Activated T-cell treated with anti-CD3 and anti-CD28 coated beads for 48 hours (primary cell): ENCODE results near the gene GPR152.

Source experiments
- DNase-seq: peaks from one replicate; pipeline ENCODE4 v3.0.0-alpha.2; 2020; ENCODE audit warnings: low read depth

Gene GPR152

DNA sequence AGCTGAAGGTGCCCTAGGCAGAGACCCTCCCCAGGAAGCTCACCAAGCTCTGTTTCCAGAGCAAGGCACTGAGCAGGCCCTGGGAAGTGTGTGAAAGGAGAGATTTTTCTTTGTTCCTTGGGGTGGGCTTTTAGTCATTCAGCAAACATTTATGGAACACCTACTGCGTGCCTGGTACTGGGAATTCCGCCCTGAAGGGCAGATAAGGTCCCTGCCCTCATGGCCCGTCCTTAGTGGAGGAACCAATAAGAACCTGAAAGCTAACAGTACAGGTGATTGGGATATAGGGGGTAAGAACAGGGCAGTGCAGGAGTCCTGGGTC lies 12.6 kb upstream of the GPR152 start:
- DNase-seq = no peak

DNA sequence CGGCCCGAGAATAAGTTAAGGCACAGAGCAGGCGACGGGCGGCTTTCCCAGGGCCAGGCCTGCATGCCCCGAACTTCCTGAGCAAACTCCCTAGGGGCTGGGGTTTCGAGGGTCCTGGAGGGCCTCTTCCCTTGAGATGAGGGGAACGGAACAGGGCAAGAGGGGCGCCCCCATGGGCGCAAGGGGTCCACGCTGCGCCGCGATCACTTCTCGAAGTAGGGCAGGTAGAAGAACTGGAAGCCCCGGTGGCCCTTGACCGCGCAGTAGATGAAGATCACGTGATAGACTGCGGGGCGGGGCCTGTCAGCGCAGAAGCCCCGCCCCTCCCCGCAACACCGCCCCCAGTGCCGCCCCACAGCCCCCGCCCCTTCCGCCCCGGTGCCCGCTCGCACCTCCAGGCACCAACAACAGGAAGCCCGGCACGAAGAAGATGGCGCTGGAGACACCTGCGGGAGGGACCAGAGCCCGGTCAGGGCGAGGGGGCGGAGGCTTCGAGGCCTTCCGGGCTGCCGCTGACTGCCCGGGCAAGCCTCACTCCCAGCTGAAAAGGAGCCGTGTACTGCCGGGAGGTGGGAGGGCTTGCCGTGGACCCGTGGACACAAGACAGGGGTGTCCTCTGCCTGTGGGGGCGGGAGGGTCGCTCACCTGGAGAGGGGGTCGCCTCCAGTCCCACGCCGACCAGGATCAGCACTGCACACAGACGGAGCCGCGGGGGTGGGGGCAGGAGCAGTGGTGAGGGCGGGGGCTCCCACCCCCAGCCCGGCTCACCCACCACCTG lies 12.1 kb upstream of the GPR152 start:
- peak; percentile 90 for DNase-seq

DNA sequence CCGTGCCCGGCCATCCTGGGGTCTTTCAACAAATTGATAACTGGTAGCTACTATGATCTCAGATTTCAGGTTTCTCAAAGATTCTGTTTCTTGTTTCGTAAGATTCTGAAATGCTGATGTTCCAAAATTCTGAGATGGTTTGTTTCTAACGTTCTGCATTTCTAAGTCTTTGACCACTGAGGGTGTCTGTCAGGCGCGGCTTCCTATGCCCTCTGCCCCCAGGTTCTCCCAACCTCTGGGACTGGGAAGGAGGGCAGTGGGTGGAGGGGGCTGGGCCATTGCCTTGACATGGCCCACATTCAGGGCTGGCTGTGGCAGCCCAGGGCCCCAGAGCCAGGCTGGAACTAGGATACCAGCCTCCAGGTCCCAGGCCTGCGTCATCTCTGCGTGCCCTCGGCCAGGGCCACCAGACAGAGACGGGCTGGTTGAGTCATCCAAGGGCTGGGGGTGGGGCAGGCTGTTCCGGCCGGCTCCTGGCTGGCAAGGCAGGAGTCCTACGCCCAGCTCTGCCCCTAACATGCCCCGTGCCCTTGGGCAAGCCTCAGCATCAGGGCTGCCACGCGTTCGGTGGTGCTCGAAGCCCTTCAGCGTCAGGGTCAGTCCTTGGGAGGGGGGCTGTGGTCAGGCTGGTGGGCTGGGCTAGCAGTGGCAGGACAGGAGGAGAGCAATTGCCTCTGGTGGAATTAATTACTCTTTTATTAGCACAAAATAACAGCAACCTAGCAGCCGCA lies 11.3 kb upstream of the GPR152 start:
- DNase-seq = no peak

DNA sequence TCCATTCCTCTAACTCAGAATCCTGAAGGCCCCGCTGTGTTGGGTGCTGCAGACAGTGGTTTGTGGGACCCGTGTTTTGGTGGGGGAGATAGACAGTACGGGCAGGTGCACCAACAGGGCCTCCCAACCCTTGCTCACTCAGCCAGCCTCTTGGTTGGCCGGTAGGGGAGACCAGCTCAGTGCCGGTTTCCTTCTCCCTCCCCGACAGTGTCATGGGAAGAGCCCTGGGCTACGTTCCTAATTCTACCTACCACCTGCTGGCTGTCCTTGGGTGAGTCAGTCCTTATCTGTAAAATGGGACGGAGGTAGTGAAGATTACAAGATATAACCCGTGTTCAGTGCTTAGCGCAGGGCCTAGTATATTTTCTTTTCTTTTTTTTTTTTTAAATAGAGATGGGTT lies 10.7 kb upstream of the GPR152 start:
- no peak for DNase-seq

DNA sequence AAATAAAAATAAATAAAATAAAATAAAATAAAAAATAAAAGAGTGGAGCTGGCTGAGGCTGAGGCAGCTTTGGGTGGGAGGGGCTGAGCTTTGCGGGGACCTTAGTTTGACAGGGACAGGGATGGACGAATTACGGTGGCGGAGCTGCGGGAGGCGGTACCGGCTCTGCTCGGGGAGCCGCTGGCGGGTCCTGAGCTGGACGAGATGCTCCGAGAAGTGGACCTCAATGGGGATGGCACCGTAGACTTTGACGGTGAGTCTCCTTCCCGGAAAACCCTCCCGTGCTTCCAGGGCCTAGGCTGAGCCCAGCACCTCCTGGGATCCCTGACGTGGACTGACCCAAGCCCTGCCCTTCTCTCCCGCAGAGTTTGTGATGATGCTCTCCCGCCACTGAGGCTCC lies 5.7 kb upstream of the GPR152 start:
- DNase-seq = no peak

DNA sequence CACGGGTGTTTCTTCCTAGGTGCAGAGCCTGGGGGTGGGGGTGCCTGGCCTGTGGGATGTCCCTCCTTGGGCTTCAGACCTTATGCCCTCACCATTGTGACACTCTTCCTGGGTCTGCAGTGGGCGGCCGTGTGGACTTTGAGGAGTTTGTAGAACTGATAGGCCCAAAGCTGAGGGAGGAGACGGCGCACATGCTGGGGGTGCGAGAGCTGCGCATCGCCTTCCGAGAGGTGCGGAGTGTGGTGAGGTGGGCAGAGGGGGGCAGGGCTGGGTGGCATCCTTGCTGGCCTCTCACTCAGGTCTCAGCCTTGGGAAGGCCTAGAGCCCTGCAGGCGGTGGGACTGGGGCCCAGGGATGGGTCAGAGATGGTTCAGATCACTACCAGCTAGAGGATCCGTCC lies 4.9 kb upstream of the GPR152 start:
- no peak for DNase-seq

DNA sequence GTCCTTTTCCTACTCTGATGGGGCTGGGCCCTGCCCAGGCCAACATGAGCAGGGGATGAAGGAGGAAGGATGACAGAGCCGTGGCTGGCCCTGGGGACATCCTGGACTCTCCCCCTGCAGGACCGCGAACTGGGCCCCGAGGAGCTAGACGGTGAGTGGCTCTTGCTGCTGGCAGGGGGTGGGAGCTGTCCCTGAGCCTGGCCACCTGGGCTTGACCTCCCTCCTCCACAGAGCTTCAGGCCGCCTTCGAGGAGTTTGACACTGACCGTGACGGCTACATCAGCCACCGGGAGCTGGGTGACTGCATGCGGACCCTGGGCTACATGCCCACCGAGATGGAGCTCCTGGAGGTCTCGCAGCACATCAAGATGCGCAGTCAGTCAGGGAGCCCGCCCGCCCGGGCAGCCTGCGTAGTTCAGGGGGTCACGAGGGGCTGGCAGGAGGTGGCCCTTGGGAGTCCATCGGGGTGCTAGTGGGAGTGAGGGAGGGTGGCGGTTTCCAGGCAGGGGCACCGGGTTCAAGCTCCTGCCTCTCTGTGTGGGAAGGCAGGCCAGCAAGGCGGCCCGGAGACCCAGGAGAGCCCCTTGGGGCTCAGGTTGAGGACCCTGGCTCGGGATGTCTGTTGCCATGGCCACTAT lies 3.7 kb upstream of the GPR152 start:
- DNase-seq = no peak

DNA sequence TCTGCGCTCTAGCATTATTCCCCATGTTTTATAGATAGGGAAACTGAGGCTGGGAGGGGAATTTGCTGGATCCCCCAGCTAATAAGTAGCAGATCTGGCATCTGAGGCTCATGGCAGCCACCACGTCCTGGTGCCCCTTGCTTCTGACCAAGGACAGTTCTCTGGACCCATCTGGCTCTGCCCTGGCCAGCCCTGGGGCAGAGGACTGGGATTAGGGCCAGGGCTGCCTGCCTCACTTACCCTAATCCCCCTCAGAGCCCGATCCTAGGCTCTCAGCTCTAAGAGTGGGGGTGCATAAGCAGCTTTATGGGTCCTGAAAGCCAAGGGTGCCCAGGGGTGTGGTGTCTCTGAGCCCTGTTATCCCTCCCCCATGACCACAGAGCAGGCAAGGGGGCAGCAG lies 2.5 kb upstream of the GPR152 start, which contains the start of gene CABP4:
CABP4 (plus strand) TSS at position 301 of the 400 bp plus-strand sequence; CDS start at position 371, 70 bp downstream.
- no peak for DNase-seq

DNA sequence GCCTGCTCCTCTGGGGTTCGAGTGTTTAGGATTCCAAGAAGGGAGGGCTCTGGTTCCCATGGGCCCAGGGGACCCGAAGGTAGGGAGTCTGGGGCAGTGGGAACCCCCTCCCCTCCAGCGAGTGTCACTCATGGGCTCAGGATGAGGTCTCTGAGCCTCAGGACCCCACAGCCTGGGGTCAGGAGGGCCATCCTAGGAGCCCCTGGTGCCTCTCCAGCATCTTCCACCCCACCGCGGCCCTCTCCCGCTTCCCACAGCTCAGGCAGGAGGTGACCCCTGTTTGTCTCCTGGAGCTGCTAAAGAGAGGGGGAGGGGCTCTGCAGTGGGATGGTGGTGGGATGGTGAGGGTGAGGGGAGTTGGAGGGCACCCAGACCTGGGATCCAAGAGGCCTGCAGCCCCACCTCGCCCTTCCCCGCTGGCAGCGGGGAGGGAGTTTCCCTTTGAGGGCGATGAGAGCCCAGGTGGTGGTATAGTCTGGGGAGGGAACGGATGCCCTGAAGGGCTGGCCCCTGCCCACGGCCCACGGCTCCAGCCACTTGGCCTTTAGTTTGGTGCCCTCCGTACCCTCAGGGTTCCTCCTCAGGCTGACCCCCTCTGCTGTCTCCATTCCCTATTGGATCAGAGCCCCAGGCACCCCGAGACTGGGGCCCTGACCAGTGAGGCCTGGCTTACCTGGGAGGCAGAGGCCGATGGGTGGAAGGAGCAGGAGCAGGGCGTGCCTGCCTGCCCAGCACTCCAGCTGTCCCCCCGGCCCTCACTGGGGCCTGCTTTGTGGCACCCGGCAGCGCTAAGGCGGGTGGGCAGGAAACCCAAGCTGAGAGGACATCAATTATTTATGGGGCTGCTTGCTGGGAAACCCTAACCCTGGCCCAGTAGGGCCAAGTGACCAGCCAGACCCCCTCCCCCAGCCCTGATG lies 1.5 kb upstream of the GPR152 start:
- no peak for DNase-seq

DNA sequence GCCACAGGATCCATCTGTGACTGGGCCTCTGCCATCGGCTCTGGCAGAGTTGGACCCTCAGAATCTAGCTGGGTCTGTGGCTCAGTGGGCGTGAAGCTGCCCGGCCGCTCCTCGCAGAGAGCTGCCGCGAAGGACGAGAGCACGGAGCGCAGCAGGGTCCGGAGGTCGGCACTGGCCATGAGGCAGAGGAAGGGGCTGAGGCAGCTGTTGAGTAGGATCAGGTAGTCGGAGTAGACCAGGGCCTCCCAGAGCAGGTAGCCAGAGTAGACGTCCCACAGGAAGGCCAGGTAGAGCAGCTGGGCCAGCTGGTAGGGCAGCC lies 912 bp downstream of the GPR152 start:
- DNase-seq = no peak

DNA sequence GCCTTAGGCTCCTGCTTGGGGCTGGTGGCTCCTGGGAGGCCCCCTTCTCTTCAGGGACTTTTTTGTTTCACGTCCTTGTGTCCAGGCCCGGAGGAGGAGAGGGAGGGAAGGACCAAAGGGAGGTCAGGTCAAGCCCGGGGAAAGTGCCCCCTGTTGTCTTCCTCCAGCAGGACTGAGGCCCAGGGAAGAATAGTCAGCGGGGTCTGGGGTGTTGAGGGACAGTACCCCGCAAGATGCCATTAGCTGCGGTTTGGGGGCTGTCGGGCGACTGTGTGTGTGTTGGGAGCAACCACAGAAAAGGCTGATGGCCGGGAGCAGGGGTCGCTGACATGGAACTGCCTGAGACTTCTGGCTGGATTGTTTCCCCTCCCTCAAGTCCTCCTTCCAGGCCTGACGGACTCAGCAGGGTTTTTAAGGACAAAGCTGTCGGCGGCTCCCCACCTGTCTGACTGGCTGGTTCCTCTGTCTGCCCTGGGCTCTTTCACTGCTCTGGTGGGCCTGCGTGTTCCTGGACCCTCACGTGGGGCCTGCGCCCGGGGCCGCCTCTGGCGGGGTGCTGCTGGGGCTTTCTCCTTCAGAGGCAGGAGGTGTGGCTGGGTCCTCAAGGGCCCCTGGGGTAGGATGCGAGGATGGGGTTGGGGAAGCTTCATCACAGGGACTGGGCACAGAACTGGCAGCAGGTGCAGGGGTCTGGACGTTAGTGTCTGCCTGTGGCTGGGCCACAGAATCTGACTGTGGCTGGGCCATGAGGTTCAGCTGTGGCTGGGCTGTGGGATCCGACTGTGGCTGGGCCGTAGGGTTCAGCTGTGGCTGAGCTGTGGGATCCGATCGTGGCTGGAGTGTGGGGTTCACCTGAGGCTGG lies 1.5 kb downstream of the GPR152 start:
- no peak for DNase-seq

DNA sequence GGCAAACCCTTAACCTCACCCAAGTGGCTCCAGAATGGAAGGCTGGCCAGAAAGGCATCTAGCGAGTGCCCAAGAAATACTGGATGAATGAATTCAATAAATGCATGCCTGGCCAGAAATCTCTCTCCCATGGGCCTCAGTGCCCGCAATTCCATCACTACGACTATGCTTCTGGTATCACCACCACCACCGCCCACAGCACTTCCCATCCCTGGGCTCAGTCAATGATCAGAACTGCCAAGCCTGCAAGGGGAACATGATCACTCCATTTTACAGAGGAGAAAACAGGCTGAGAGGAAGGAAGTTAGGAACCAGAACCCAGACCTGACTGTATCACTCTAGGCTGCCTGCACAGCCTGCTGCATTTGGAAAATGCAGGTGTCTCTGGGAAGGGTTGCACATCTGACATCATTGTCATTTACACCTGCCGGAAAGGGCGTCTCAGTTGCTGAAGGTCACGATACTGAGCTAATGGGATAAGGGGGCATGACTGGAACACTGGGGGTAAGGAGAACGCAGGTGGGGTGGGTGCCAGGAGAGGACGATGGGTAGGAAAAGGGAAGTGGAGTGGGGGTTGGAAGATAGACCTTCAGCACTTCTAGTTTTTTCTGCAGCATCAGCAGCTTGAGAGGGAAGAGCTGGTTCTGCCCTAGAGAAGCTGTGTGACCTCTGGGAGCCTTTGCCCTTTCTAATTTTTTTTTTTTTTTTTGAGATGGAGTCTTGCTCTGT lies 3.2 kb downstream of the GPR152 start:
- no peak for DNase-seq

DNA sequence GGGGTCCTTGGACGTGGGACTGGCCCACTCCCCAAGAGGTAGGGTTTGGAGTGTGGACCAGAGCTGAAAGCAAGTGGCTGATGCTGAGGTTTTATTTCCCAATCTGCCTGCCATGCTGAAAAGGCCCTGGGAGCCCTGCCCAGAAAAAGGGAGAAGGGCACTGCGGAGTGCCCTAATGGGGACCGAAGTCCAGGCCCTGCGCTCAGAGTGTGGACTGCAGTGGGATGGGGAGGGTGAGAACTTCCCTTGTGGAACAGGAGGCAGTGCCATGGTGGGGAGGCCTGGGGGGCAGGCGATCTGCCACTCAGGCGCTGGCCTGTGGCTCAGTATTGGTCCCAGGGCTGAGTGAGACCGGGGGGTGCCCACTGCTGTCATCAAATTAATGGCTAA lies 4.3 kb downstream of the GPR152 start:
- DNase-seq = no peak

DNA sequence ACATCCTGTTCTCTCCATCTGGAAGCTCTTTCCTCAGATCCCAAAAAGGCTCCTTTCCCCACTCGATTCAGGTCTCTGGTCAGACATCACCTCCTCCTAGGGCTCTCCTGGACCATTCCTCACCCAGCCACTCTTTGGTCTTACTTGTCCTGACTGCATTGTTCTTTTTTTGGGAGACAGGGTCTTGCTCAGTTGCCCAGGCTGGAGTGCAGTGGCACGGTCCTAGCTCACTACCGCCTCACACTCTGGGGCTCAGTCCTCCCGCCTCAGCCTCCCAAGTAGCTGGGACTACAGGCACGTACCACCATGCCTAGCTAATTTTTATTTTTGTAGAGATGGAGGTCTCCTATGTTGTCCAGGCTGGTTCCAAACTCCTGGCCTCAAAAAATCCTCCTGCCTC lies 7.0 kb downstream of the GPR152 start:
- no peak for DNase-seq

DNA sequence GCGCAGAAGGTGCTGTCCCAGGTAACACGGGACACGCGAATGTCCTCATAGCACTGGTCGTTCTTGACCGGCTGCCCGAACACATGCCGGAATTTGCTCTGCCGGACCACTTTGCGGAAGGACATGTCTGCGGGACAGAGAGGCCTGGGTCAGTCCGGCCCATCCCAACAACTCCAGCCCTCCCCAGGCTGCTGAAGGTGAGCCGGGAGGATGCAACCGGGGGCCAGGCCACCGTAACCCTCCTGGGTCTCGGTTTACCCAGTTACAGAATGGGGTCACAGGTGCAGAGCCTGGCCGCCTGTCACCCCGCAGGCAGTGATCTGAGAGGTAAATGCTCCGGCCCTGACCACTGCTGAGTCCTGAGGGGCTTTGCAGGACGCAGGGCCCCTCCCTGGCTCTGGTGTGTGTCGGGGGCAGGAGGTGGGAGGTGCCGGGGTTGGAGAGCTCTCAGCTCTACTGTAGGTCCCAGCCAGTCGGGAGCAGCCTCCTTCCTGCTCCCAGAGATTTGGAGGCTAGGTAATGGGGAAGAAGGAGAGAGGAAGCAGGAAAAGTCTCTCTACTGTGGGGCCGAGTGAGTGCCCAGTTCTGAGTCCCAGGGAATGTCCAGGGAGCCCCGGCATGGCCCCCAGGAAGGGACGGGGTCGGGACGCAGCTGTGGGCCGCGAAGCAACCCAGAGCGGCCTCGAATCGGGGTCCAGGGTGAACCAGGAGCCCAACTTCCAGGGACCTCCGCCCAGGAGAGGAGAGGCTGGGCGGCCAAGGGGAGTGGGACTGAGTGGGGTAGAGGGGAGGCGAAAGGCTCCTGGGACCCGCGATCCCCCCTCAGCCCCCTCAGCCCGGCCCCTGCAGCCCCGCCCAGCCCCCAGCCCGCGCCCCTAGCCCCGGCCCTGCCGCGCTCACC lies 9.8 kb downstream of the GPR152 start:
- no peak for DNase-seq

DNA sequence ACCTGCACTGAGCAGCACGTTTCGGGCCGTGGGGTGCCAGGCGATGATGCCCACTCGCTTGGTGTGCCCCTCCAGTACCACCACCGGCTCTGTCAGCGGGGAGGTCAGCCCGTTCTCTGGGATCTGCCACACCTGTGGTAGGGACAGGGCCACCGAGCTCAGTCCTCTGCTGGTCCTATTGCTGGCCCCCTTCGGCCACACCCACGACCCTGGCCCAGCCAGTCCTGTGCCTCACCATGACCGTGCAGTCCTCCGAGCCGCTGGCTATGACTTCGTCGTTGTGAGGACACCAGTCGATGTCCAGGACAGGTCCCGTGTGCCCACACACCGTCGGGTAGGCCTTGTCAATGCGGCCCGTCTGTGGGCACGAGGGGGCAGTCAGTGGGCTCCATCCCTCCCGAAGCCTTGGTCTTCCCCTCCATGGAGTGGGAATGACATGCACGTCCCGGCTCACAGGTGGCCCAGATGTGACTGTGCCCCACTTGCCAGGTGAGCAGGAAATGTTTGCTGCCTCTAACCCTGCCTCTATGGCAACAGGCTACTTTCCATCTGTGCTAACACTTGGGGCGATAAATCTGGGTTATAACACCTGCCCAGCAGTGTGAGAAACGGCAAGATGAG lies 10.7 kb downstream of the GPR152 start:
- DNase-seq = no peak

DNA sequence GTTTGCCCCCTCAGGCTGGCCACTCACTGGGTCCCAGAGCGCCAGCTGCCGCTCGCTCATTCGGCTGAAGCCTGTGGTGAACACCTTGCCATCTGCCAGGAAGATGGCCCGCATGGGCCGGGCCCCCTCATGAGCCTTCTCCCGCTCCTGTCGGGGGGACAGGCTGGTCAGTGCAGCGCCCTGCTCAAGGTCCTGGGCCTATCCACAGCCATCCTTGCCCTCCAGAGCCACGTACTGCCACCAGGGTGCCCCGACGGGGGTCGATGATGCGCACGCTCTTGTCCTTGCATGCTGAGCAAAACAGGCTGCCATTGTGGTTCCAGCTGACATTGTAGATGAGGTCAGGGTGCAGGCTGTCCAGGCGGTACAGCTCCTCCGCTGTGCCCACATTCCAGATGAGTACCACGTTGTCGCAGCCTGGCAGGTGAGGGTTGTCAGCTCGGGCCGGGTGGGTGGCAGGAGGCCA lies 11.4 kb downstream of the GPR152 start:
- DNase-seq = no peak

DNA sequence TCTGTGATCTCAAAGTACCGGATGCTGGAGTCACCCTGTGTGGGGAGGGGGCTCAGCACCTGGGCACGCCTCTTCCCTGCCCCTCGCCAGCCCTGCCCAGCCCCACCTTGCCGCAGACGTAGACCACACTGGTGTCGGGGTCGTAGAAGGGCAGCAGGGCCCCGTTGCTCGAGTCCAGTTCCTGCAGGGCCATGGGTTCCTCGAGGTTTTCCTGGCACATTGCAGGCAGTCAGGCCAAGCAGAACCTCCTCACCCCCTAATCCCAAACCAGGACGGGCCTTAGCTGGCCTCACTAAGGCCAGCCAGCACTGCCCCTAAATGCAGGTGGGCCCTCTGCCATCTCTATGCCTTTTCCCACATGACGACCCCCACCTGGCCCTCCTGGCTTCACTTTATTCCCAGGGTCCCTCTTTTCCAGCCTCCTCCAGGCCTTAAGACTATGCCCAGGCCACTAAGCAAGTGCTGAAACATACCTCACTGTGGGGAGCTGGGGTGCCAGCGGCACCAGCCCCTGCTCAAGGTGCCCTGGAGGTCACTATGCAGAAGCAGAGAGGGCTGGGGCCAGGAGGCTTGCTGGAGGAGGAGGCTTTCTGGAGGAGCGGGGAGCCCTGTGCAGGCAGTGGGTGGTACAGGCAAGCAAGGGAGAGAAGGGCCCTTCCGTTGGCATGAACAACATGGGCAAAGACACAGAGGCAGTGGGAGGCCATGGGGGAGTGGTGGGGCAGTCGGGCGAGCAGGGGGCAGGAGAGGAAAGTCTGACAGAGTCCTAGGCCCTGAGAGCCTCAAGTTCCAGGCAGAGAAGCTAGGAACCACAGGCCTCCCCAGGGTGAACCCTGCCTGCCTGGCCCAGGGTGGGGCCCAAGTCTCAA lies 12.1 kb downstream of the GPR152 start:
- DNase-seq = no peak
